D721Med (cell line): ENCODE results near the gene DAB1.

Experiments used
- DNase-seq: peaks from one replicate; pipeline ENCODE4 v3.0.0; 2011; ENCODE audit warnings: low spot score; ENCODE audit not compliant: insufficient read length
- FAIRE-seq: peaks from 2 replicates; lab custom pipeline; 2011; peaks lifted over from hg19 to GRCh38; lab: Jason Lieb, UNC
- CTCF ChIP-seq: IDR thresholded peaks from 2 replicates; pipeline ENCODE4 v1.5.1; 2012; ENCODE audit warnings: mild to moderate bottlenecking, control low read depth; ENCODE audit not compliant: insufficient read depth; ENCODE audit errors: missing control alignments

Gene DAB1

GRCh38 chr1:57102561-57103326, 321.1 kb downstream of the DAB1 start:
- no peak for FAIRE-seq
- no peak for TF ChIP-seq CTCF
- no peak for DNase-seq

GRCh38 chr1:57101209-57101608, 322.7 kb downstream of the DAB1 start:
- no peak for TF ChIP-seq CTCF
- FAIRE-seq (no peak), DNase-seq (no peak)

GRCh38 chr1:57094749-57095148, 329.1 kb downstream of the DAB1 start:
- DNase-seq (no peak), FAIRE-seq (no peak)
- TF ChIP-seq CTCF = no peak

GRCh38 chr1:57093122-57093521, 330.7 kb downstream of the DAB1 start:
- TF ChIP-seq CTCF = no peak
- FAIRE-seq = no peak
- no peak for DNase-seq

GRCh38 chr1:57091642-57092041, 332.2 kb downstream of the DAB1 start:
- no peak for DNase-seq
- TF ChIP-seq CTCF = no peak
- no peak for FAIRE-seq

- TF ChIP-seq CTCF = no peak
- FAIRE-seq (no peak), DNase-seq (no peak)
Observed at GRCh38 chr1:57089855-57090254, 334.0 kb downstream of the DAB1 start.

- FAIRE-seq (no peak), DNase-seq (no peak)
- TF ChIP-seq CTCF = no peak
Observed at GRCh38 chr1:57089221-57089620, 334.6 kb downstream of the DAB1 start.
